A673 (cell line): Measurements from ENCODE around the gene ANGPT4. TPM values are rescaled to one million over a fixed set of nuclear protein-coding genes. Genes with fewer than 3 reads are reported as not detected.
"Not testable (repeated sequence)": the region's sequence is repeated elsewhere in the genome, so short reads cannot be mapped to it uniquely, and the experiment has no call there.

Experiments used
- BruUV-seq: library from RNA; stranded (reverse); fragments of 400-500 nt; replicated peaks from 2 replicates; lab custom pipeline; 2021; lab: Mats Ljungman, UMichigan
- CTCF ChIA-PET: fragments of 300-600 bp; sonication (Branson Sonifier 250); formaldehyde crosslinking; loops from one replicate; lab custom pipeline; 2022; ENCODE audit warnings: antibody characterized with exemption; lab: Charles Lee
- POLR2A ChIA-PET: fragments of 300-600 bp; sonication (Branson Sonifier 250); formaldehyde crosslinking; loops from one replicate; lab custom pipeline; 2022; ENCODE audit warnings: antibody characterized with exemption; ENCODE audit not compliant: low non-redundant PET; lab: Charles Lee
- DNase-seq: peaks from one replicate; pipeline ENCODE4 v3.0.0-alpha.2; 2015; ENCODE audit warnings: low spot score
- H3K27ac ChIP-seq: fragments of 200-600 bp; sonication (generic); 2 replicates; pipeline ENCODE4 v1.5.1; 2016; ENCODE audit warnings: mixed run types, low read depth, mild to moderate bottlenecking, mixed read lengths, antibody characterized with exemption, low read length; ENCODE audit not compliant: poor library complexity, severe bottlenecking
- H3K27me3 ChIP-seq: fragments of 200-600 bp; sonication (generic); replicated peaks from 2 replicates; pipeline ENCODE4 v1.6.1; 2017; ENCODE audit warnings: mixed run types, low read depth, mild to moderate bottlenecking, mixed read lengths, antibody characterized with exemption, low read length; ENCODE audit not compliant: insufficient read depth, poor library complexity
- H3K36me3 ChIP-seq: fragments of 200-600 bp; sonication (generic); 2 replicates; pipeline ENCODE4 v1.6.1; 2016; ENCODE audit warnings: mixed run types, mild to moderate bottlenecking, mixed read lengths, antibody characterized with exemption, low read length; ENCODE audit not compliant: insufficient read depth, poor library complexity, severe bottlenecking
- H3K4me1 ChIP-seq: fragments of 200-600 bp; sonication (generic); 2 replicates; pipeline ENCODE4 v1.6.1; 2017; ENCODE audit warnings: mixed run types, mild to moderate bottlenecking, mixed read lengths, antibody characterized with exemption, low read length; ENCODE audit not compliant: insufficient read depth, poor library complexity, severe bottlenecking
- H3K4me3 ChIP-seq: fragments of 200-600 bp; sonication (generic); 2 replicates; pipeline ENCODE4 v1.5.1; 2016; ENCODE audit warnings: low read depth, mixed run types, mild to moderate bottlenecking, mixed read lengths, low read length; ENCODE audit not compliant: poor library complexity, severe bottlenecking
- H3K9me3 ChIP-seq: fragments of 200-600 bp; sonication (generic); 2 replicates; pipeline ENCODE4 v1.6.1; 2016; ENCODE audit warnings: mixed run types, low read depth, mild to moderate bottlenecking, mixed read lengths, antibody characterized with exemption, low read length; ENCODE audit not compliant: poor library complexity, severe bottlenecking
- CTCF ChIP-seq: fragments of 300-800, 200-600 bp; sonication (generic); conservative IDR thresholded peaks from 2 replicates; pipeline ENCODE4 v1.5.1; 2017; ENCODE audit warnings: low read depth, mild to moderate bottlenecking, antibody characterized with exemption, low read length, moderate library complexity, mixed read lengths
- EZH2 ChIP-seq: fragments of 200-600 bp; sonication (generic); IDR thresholded peaks from 2 replicates; pipeline ENCODE4 v1.6.1; 2017; ENCODE audit warnings: borderline replicate concordance, low read depth, mild to moderate bottlenecking, mixed read lengths, antibody characterized with exemption, low read length; ENCODE audit not compliant: poor library complexity, severe bottlenecking
- intact Hi-C: fragments of 100-400 bp; cut with micrococcal nuclease; formaldehyde crosslinking; loops from one replicate; pipeline ENCODE4 v1.10.0; 2022; ENCODE audit not compliant: unreplicated experiment
- total RNA-seq: library from RNA; stranded (reverse); gene quantifications from 2 replicates; pipeline ENCODE4 v1.2.3, GENCODE V29; 2021

Gene ANGPT4
- total RNA-seq, 1 experiment from 2014 or later, result not detected

GRCh38 chr20:830011-830521 is 86.1 kb downstream of the ANGPT4 start:
- ChIA-PET CTCF (interaction anchor here (0.6 to 0.7 kb wide), 2 partner anchors 194 to 357 kb away, joined by 3 to 4 read pairs; no protein-coding TSS in a partner anchor), POLR2A (no interaction called here)
- no TSS peak for BruUV-seq
- Histone ChIP-seq H3K27ac (no peak overlapping the region), H3K36me3 (no peaks in the 10 kb centered on the region), H3K4me3 (no peak overlapping the region), H3K9me3 (no peaks in the 10 kb centered on the region), H3K27me3 (no peaks in the 10 kb centered on the region), H3K4me1 (peaks cover 10% of the 10 kb centered on the region)
- intact Hi-C loops, result no loop called here
- no peak for DNase-seq
- no peak for TF ChIP-seq CTCF
- TF ChIP-seq EZH2, result no peak

- H3K27ac ChIP-seq, result no peak overlapping the region
- H3K9me3 ChIP-seq, result no peaks in the 10 kb centered on the region
- H3K4me1 ChIP-seq, result peaks cover 6% of the 10 kb centered on the region
- no TSS peak for BruUV-seq
- H3K27me3 ChIP-seq, result no peaks in the 10 kb centered on the region
- H3K36me3 ChIP-seq, result no peaks in the 10 kb centered on the region
- no peak for TF ChIP-seq EZH2
- H3K4me3 ChIP-seq, result no peak overlapping the region
- POLR2A ChIA-PET, result no interaction called here
- CTCF ChIA-PET, result interaction anchor here (0.7 kb wide), 1 partner anchor 358 kb away, joined by 4 read pairs; no protein-coding TSS in a partner anchor
- intact Hi-C loops, result no loop called here
- no peak for DNase-seq
Observed at GRCh38 chr20:829551-829950, 86.6 kb downstream of the ANGPT4 start.

- no peak for TF ChIP-seq CTCF
- no peak for TF ChIP-seq EZH2
- Histone ChIP-seq H3K4me3 (no peak overlapping the region), H3K4me1 (peaks cover 6% of the 10 kb centered on the region), H3K27me3 (no peaks in the 10 kb centered on the region), H3K27ac (no peak overlapping the region), H3K9me3 (no peaks in the 10 kb centered on the region), H3K36me3 (no peaks in the 10 kb centered on the region)
- CTCF ChIA-PET, result no interaction called here
- POLR2A ChIA-PET, result no interaction called here
- intact Hi-C loops, result no loop called here
- BruUV-seq, result no TSS peak
- DNase-seq, result no peak
Observed at GRCh38 chr20:828987-829386, 87.1 kb downstream of the ANGPT4 start.

GRCh38 chr20:827981-828380 is 88.2 kb downstream of the ANGPT4 start:
- H3K27ac ChIP-seq, intact Hi-C loops, H3K9me3 ChIP-seq, H3K4me1 ChIP-seq, POLR2A ChIA-PET, CTCF ChIA-PET, H3K27me3 ChIP-seq, H3K4me3 ChIP-seq, DNase-seq, BruUV-seq, H3K36me3 ChIP-seq: not testable (repeated sequence)
